Astrocyte of the cerebellum (primary cell): ENCODE data around the gene CDK5.

Experiments
- DNase-seq: peaks from one replicate; pipeline ENCODE4 v3.0.0-alpha.2; 2011; ENCODE audit warnings: low read depth
- H3K4me3 ChIP-seq: 2 replicates; pipeline ENCODE4 v1.5.1; 2011; ENCODE audit warnings: mild to moderate bottlenecking, low read depth, low read length, moderate library complexity
- CTCF ChIP-seq: IDR thresholded peaks from 2 replicates; pipeline ENCODE4 v1.5.1; 2012; ENCODE audit warnings: low read length, low read depth, moderate library complexity, mild to moderate bottlenecking; ENCODE audit errors: missing control alignments
- in situ Hi-C: cut with HindIII; loops from 2 replicates; pipeline ENCODE4 v1.10.0; 2017; ENCODE audit warnings: low sequenced_read_pairs

Gene CDK5

GRCh38 chr7:151068069-151068773, 10.5 kb upstream of the CDK5 start:
- TF ChIP-seq CTCF = no peak
- DNase-seq = peak; percentile 63
- no peak overlapping the region for H3K4me3 ChIP-seq
- in situ Hi-C loops = loop anchor here (5.0 kb wide), 1 partner anchor 99 kb away; the partner anchor contains the start of gene GBX1

- DNase-seq = no peak
Measured at GRCh38 chr7:151066273-151066974, 8.7 kb upstream of the CDK5 start.

GRCh38 chr7:151065516-151065915, 7.8 kb upstream of the CDK5 start:
- DNase-seq = no peak
- in situ Hi-C loops = loop anchor here (5.0 kb wide), 1 partner anchor 102 kb away; the partner anchor contains the start of gene GBX1
- TF ChIP-seq CTCF = no peak
- no peak overlapping the region for H3K4me3 ChIP-seq

More at GRCh38 chr7:151066273-151066974, 8.7 kb upstream of the CDK5 start:
- H3K4me3 ChIP-seq = no peak overlapping the region
- TF ChIP-seq CTCF = no peak
- in situ Hi-C loops = loop anchor here (5.0 kb wide), 1 partner anchor 101 kb away; the partner anchor contains the start of gene GBX1

- no peak overlapping the region for H3K4me3 ChIP-seq
- no peak for TF ChIP-seq CTCF
- DNase-seq = no peak
- in situ Hi-C loops = loop anchor here (5.0 kb wide), 1 partner anchor 102 kb away; the partner anchor contains the start of gene GBX1
Measured at GRCh38 chr7:151064993-151065392, 7.3 kb upstream of the CDK5 start.

GRCh38 chr7:151064454-151064853, 6.8 kb upstream of the CDK5 start:
- no peak overlapping the region for H3K4me3 ChIP-seq
- in situ Hi-C loops = no loop called here
- TF ChIP-seq CTCF = no peak

GRCh38 chr7:151063212-151063561, 5.5 kb upstream of the CDK5 start:
- DNase-seq = no peak
- peak overlapping the region; percentile 18 for H3K4me3 ChIP-seq
- in situ Hi-C loops = no loop called here
- TF ChIP-seq CTCF = no peak

More at GRCh38 chr7:151064454-151064853, 6.8 kb upstream of the CDK5 start:
- DNase-seq = no peak
